Nephron progenitor cell (in vitro differentiated cells): ENCODE measurements around the gene TMTC1.

Experiments used
- DNase-seq: peaks from one replicate; pipeline ENCODE4 v3.0.0; 2021
- H3K27ac Mint-ChIP-seq: 2 replicates; pipeline ENCODE4 v1.8.0; 2021; ENCODE audit warnings: mild to moderate bottlenecking, moderate library complexity, mixed read lengths
- H3K27me3 Mint-ChIP-seq: 2 replicates; pipeline ENCODE4 v1.8.0; 2021; ENCODE audit warnings: mild to moderate bottlenecking, low read depth, mixed read lengths; ENCODE audit not compliant: poor library complexity
- H3K36me3 Mint-ChIP-seq: 2 replicates; pipeline ENCODE4 v1.8.0; 2021; ENCODE audit warnings: low read depth, mixed read lengths
- H3K4me1 Mint-ChIP-seq: 2 replicates; pipeline ENCODE4 v1.8.0; 2021; ENCODE audit warnings: mixed read lengths
- H3K4me3 Mint-ChIP-seq: 2 replicates; pipeline ENCODE4 v1.8.0; 2021; ENCODE audit warnings: mild to moderate bottlenecking, moderate library complexity, mixed read lengths
- H3K9me3 Mint-ChIP-seq: 2 replicates; pipeline ENCODE4 v1.8.0; 2021; ENCODE audit warnings: mild to moderate bottlenecking, moderate library complexity, mixed read lengths
- TF ChIP-seq, protein P1 (sequence below): fragments of 200-600 bp; sonication (generic); IDR thresholded peaks from 2 replicates; pipeline ENCODE4 v1.5.0; 2021; ENCODE audit warnings: antibody characterized with exemption

The TMTC1 gene

GRCh38 chr12:29694002-29694401 is 89.7 kb downstream of the TMTC1 start:
- no peaks in the 10 kb centered on the region for H3K9me3 Mint-ChIP-seq
- no peak overlapping the region for H3K27ac Mint-ChIP-seq
- no peaks in the 10 kb centered on the region for H3K27me3 Mint-ChIP-seq
- TF ChIP-seq, protein P1, sequence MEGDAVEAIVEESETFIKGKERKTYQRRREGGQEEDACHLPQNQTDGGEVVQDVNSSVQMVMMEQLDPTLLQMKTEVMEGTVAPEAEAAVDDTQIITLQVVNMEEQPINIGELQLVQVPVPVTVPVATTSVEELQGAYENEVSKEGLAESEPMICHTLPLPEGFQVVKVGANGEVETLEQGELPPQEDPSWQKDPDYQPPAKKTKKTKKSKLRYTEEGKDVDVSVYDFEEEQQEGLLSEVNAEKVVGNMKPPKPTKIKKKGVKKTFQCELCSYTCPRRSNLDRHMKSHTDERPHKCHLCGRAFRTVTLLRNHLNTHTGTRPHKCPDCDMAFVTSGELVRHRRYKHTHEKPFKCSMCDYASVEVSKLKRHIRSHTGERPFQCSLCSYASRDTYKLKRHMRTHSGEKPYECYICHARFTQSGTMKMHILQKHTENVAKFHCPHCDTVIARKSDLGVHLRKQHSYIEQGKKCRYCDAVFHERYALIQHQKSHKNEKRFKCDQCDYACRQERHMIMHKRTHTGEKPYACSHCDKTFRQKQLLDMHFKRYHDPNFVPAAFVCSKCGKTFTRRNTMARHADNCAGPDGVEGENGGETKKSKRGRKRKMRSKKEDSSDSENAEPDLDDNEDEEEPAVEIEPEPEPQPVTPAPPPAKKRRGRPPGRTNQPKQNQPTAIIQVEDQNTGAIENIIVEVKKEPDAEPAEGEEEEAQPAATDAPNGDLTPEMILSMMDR = no peak
- H3K36me3 Mint-ChIP-seq = no peaks in the 10 kb centered on the region
- H3K4me1 Mint-ChIP-seq = peaks cover 16% of the 10 kb centered on the region
- no peak overlapping the region for H3K4me3 Mint-ChIP-seq
- no peak for DNase-seq

GRCh38 chr12:29692237-29692636 is 91.5 kb downstream of the TMTC1 start:
- no peak for DNase-seq
- H3K4me1 Mint-ChIP-seq = peaks cover 7% of the 10 kb centered on the region
- TF ChIP-seq, protein P1 = no peak
- no peaks in the 10 kb centered on the region for H3K36me3 Mint-ChIP-seq
- H3K27ac Mint-ChIP-seq = peak overlapping the region; percentile 27
- H3K9me3 Mint-ChIP-seq = no peaks in the 10 kb centered on the region
- no peaks in the 10 kb centered on the region for H3K27me3 Mint-ChIP-seq
- no peak overlapping the region for H3K4me3 Mint-ChIP-seq

GRCh38 chr12:29691161-29691854 is 92.4 kb downstream of the TMTC1 start:
- H3K27me3 Mint-ChIP-seq = no peaks in the 10 kb centered on the region
- H3K9me3 Mint-ChIP-seq = no peaks in the 10 kb centered on the region
- peaks cover 7% of the 10 kb centered on the region for H3K4me1 Mint-ChIP-seq
- TF ChIP-seq, protein P1 = no peak
- no peaks in the 10 kb centered on the region for H3K36me3 Mint-ChIP-seq
- no peak overlapping the region for H3K27ac Mint-ChIP-seq
- no peak overlapping the region for H3K4me3 Mint-ChIP-seq
- DNase-seq = no peak

DNA sequence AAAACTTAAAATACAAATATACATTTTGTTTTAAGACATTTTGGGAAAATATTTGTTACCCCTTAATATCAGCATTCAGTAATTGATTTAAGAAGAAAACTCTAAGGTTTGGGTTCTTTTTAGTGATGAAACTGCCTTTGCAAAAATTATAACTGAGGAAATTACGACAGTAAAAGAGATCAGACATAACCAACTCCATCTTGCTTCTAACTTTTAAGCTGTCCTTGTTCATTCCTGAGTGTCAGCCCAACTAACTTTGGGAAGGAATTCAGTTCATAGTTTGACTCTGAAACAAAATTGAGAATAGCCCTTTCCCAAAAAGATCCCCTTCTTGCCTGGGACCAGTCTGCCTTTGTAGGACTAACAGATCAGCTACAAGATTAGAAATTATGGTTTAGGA is 93.0 kb downstream of the TMTC1 start:
- Mint-ChIP-seq H3K4me3 (no peak overlapping the region), H3K27ac (no peak overlapping the region), H3K27me3 (no peaks in the 10 kb centered on the region), H3K4me1 (peaks cover 7% of the 10 kb centered on the region), H3K9me3 (no peaks in the 10 kb centered on the region), H3K36me3 (no peaks in the 10 kb centered on the region)
- no peak for DNase-seq
- TF ChIP-seq, protein P1 = no peak

- Mint-ChIP-seq H3K27ac (no peak overlapping the region), H3K27me3 (no peaks in the 10 kb centered on the region), H3K4me3 (no peak overlapping the region), H3K4me1 (peaks cover 7% of the 10 kb centered on the region), H3K9me3 (no peaks in the 10 kb centered on the region), H3K36me3 (no peaks in the 10 kb centered on the region)
- TF ChIP-seq, protein P1 = no peak
- no peak for DNase-seq
These were observed 94.8 kb downstream of the TMTC1 start for GRCh38 chr12:29688914-29689313.

DNA sequence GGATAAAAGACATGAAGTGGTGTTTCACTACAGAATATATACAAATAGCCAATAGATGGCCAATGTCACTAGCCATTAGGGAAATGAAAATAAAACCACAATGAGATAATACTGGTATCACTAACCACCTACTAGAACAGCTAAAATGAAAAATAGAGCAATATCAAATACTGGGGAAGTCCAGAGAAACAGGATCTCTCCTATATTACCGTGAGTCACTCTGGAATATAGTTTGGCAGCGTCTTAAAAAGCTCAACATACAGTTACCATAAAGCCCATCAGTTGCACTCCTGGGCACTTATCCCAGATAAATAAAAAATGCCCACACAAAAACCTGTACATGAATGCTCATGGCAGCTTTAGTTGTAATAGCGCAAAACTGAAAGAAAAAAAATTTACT is 101.7 kb downstream of the TMTC1 start:
- H3K4me1 Mint-ChIP-seq = no peaks in the 10 kb centered on the region

More for the DNA sequence above, 101.7 kb downstream of the TMTC1 start:
- H3K4me3 Mint-ChIP-seq = no peak overlapping the region
- no peak overlapping the region for H3K27ac Mint-ChIP-seq
- no peak for DNase-seq
- no peaks in the 10 kb centered on the region for H3K9me3 Mint-ChIP-seq
- H3K36me3 Mint-ChIP-seq = no peaks in the 10 kb centered on the region
- no peaks in the 10 kb centered on the region for H3K27me3 Mint-ChIP-seq
- TF ChIP-seq, protein P1 = no peak
